H9 (cell line): ENCODE results near the gene LEF1. TPM values are rescaled to one million over a fixed set of nuclear protein-coding genes. Genes with fewer than 3 reads are reported as not detected.

Experiments
- DNase-seq: peaks from one replicate; pipeline ENCODE4 v3.0.0-alpha.2; 2017
- H2AFZ ChIP-seq: one replicate; pipeline ENCODE4 v1.6.1; 2013; ENCODE audit warnings: mild to moderate bottlenecking, low read length, control low read depth, moderate library complexity
- H2AK5ac ChIP-seq: 2 replicates; pipeline ENCODE4 v1.6.1; 2013; ENCODE audit warnings: low read length, control low read depth, mixed read lengths; ENCODE audit not compliant: insufficient read length
- H2BK120ac ChIP-seq: one replicate; pipeline ENCODE4 v1.6.1; 2013; ENCODE audit warnings: low read depth, mild to moderate bottlenecking, low read length, control low read depth, inconsistent platforms; ENCODE audit not compliant: poor library complexity, severe bottlenecking
- H2BK12ac ChIP-seq: 2 replicates; pipeline ENCODE4 v1.6.1; 2013; ENCODE audit warnings: low read length, control low read depth, mixed read lengths, low read depth; ENCODE audit not compliant: insufficient read length
- H2BK15ac ChIP-seq: 2 replicates; pipeline ENCODE4 v1.6.1; 2013; ENCODE audit warnings: low read depth, low read length, control low read depth
- H2BK20ac ChIP-seq: one replicate; pipeline ENCODE4 v1.6.1; 2013; ENCODE audit warnings: low read depth, mild to moderate bottlenecking, low read length, control low read depth, inconsistent platforms; ENCODE audit not compliant: poor library complexity, severe bottlenecking
- H2BK5ac ChIP-seq: 2 replicates; pipeline ENCODE4 v1.6.1; 2013; ENCODE audit warnings: low read length, control low read depth, mixed read lengths; ENCODE audit not compliant: insufficient read length
- H3K14ac ChIP-seq: 2 replicates; pipeline ENCODE4 v1.6.1; 2013; ENCODE audit warnings: low read length, control low read depth; ENCODE audit not compliant: insufficient read depth
- H3K18ac ChIP-seq: 2 replicates; pipeline ENCODE4 v1.6.1; 2013; ENCODE audit warnings: low read depth, mild to moderate bottlenecking, mixed read lengths, low read length, control low read depth; ENCODE audit not compliant: insufficient read length
- H3K23ac ChIP-seq: 2 replicates; pipeline ENCODE4 v1.6.1; 2013; ENCODE audit warnings: low read length, control low read depth, mixed read lengths, low read depth; ENCODE audit not compliant: insufficient read length
- H3K23me2 ChIP-seq: 2 replicates; pipeline ENCODE4 v1.6.1; 2013; ENCODE audit warnings: low read depth, mild to moderate bottlenecking, mixed read lengths, low read length, control low read depth; ENCODE audit not compliant: insufficient read length, poor library complexity, severe bottlenecking
- H3K27ac ChIP-seq: 2 replicates; pipeline ENCODE4 v1.5.1; 2013; ENCODE audit warnings: low read length, control low read depth, mixed read lengths, low read depth; ENCODE audit not compliant: insufficient read length
- H3K27me3 ChIP-seq: 2 replicates; pipeline ENCODE4 v1.6.1; 2013; ENCODE audit warnings: low read length, control low read depth, inconsistent platforms; ENCODE audit not compliant: insufficient read depth
- H3K4ac ChIP-seq: 2 replicates; pipeline ENCODE4 v1.6.1; 2013; ENCODE audit warnings: low read depth, mild to moderate bottlenecking, control low read depth, inconsistent platforms, low read length, moderate library complexity
- H3K4me1 ChIP-seq: 2 replicates; pipeline ENCODE4 v1.6.1; 2013; ENCODE audit warnings: low read length, control low read depth, inconsistent platforms; ENCODE audit not compliant: insufficient read depth
- H3K4me2 ChIP-seq: 2 replicates; pipeline ENCODE4 v1.6.1; 2013; ENCODE audit warnings: low read length, control low read depth, mixed read lengths; ENCODE audit not compliant: insufficient read length, insufficient read depth
- H3K56ac ChIP-seq: 2 replicates; pipeline ENCODE4 v1.6.1; 2013; ENCODE audit warnings: low read depth, mild to moderate bottlenecking, mixed read lengths, low read length, control low read depth; ENCODE audit not compliant: insufficient read length
- H3K79me1 ChIP-seq: 2 replicates; pipeline ENCODE4 v1.6.1; 2013; ENCODE audit warnings: low read depth, mild to moderate bottlenecking, moderate library complexity, low read length, control low read depth, inconsistent platforms; ENCODE audit not compliant: insufficient read depth, poor library complexity, severe bottlenecking
- H3K79me2 ChIP-seq: 2 replicates; pipeline ENCODE4 v1.6.1; 2013; ENCODE audit warnings: low read length, control low read depth, inconsistent platforms; ENCODE audit not compliant: insufficient read depth
- H3K9ac ChIP-seq: 2 replicates; pipeline ENCODE4 v1.6.1; 2013; ENCODE audit warnings: low read length, control low read depth, mixed read lengths; ENCODE audit not compliant: insufficient read length; ENCODE audit errors: extremely low read depth
- H3K9me3 ChIP-seq: one replicate; pipeline ENCODE4 v1.6.1; 2013; ENCODE audit warnings: low read depth, low read length, inconsistent platforms; ENCODE audit not compliant: control insufficient read depth
- H3T11ph ChIP-seq: one replicate; pipeline ENCODE4 v1.6.1; 2013; ENCODE audit warnings: mild to moderate bottlenecking, low read length, control low read depth, inconsistent platforms
- H4K20me1 ChIP-seq: one replicate; pipeline ENCODE4 v1.6.1; 2013; ENCODE audit not compliant: control insufficient read depth, insufficient read length, insufficient read depth
- H4K5ac ChIP-seq: 2 replicates; pipeline ENCODE4 v1.6.1; 2013; ENCODE audit warnings: low read depth, mild to moderate bottlenecking, mixed read lengths, low read length, control low read depth; ENCODE audit not compliant: insufficient read length
- H4K8ac ChIP-seq: replicated peaks from 2 replicates; pipeline ENCODE4 v1.6.1; 2013; ENCODE audit warnings: low read length, control low read depth, mixed read lengths, low read depth; ENCODE audit not compliant: insufficient read length
- H4K91ac ChIP-seq: 2 replicates; pipeline ENCODE4 v1.6.1; 2013; ENCODE audit warnings: low read depth, mild to moderate bottlenecking, moderate library complexity, mixed read lengths, low read length, control low read depth; ENCODE audit not compliant: insufficient read length
- H3K27ac Mint-ChIP-seq, 3 experiments: 2 replicates in 2 of 3; 3 replicates in 1 of 3; pipeline ENCODE4 v1.8.0; 2020 to 2021; ENCODE audit warnings: mixed read lengths in 3 of 3, mild to moderate bottlenecking in 1 of 3, moderate library complexity in 1 of 3
- H3K27me3 Mint-ChIP-seq: 2 replicates; pipeline ENCODE4 v1.8.0; 2021; ENCODE audit warnings: low read depth, mild to moderate bottlenecking, moderate library complexity, mixed read lengths
- H3K36me3 Mint-ChIP-seq, 3 experiments: 2 replicates in 2 of 3; 3 replicates in 1 of 3; pipeline ENCODE4 v1.8.0; 2020 to 2021; ENCODE audit warnings: low read depth in 3 of 3, mixed read lengths in 3 of 3; ENCODE audit not compliant: insufficient read depth in 1 of 3
- H3K4me1 Mint-ChIP-seq, 2 experiments: 2 replicates each; pipeline ENCODE4 v1.8.0; 2020; ENCODE audit warnings: mixed read lengths in 2 of 2
- H3K4me3 Mint-ChIP-seq, 2 experiments: 2 replicates in 1 of 2; 3 replicates in 1 of 2; pipeline ENCODE4 v1.8.0; 2020 to 2021; ENCODE audit warnings: mild to moderate bottlenecking in 2 of 2, mixed read lengths in 2 of 2, moderate library complexity in 1 of 2
- H3K9me3 Mint-ChIP-seq, 2 experiments: 2 replicates in 1 of 2; 3 replicates in 1 of 2; pipeline ENCODE4 v1.8.0; 2020; ENCODE audit warnings: mild to moderate bottlenecking in 2 of 2, mixed read lengths in 2 of 2, moderate library complexity in 1 of 2
- WGBS: extraction: QIAGEN DNeasy Blood & Tissue Kit; methylation state at CpG from one replicate; pipeline ENCODE4 v1.1.7; 2013; ENCODE audit warnings: missing lambda C conversion rate, low lambda C conversion rate, mixed read lengths; ENCODE audit not compliant: insufficient read length; ENCODE audit errors: extremely low coverage; 5-methylcytosine and 5-hydroxymethylcytosine counted together
- total RNA-seq: library from RNA; stranded (reverse); gene quantifications from 2 replicates; pipeline ENCODE4 v1.2.1, GENCODE V29; 2021
- TF ChIP-seq, protein P1 (sequence below): fragments of 200-600 bp; sonication (generic); conservative IDR thresholded peaks from 3 replicates; pipeline ENCODE4 v1.8.0; 2021; ENCODE audit warnings: antibody characterized with exemption, mild to moderate bottlenecking

The LEF1 gene
- total RNA-seq, 1 experiment from 2014 or later = 2.5 TPM

- peaks cover 0 to 3% of the 10 kb centered on the region in 2 experiments; a peak in 2 of 5 replicates for H3K9me3 Mint-ChIP-seq
- Histone ChIP-seq H2BK5ac (no peak overlapping the region), H4K20me1 (no peaks in the 10 kb centered on the region), H3K79me2 (no peaks in the 10 kb centered on the region), H3K9ac (no peak overlapping the region), H3K23ac (no peak overlapping the region), H2BK20ac (no peak overlapping the region), H3K56ac (no peak overlapping the region), H4K5ac (no peak overlapping the region), H3K18ac (no peak overlapping the region), H3K4me1 (peaks cover 4% of the 10 kb centered on the region), H2AK5ac (no peak overlapping the region), H3K4ac (no peak overlapping the region), H2BK12ac (no peak overlapping the region), H4K91ac (no peak overlapping the region), H3K79me1 (no peaks in the 10 kb centered on the region), H3K4me2 (peak overlapping the region; percentile 67), H3K27ac (no peak overlapping the region), H2BK120ac (no peak overlapping the region), H3K14ac (no peak overlapping the region), H3K9me3 (no peaks in the 10 kb centered on the region), H3K23me2 (peaks cover 24% of the 10 kb centered on the region), H3T11ph (no peak overlapping the region), H2BK15ac (no peak overlapping the region), H4K8ac (no peak overlapping the region), H2AFZ (no peak overlapping the region), H3K27me3 (peaks cover 67% of the 10 kb centered on the region)
- no CpG with 5 or more reads among the region's 77 CpGs for WGBS
- no peaks in the 10 kb centered on the region for H3K36me3 Mint-ChIP-seq
- TF ChIP-seq, protein P1, sequence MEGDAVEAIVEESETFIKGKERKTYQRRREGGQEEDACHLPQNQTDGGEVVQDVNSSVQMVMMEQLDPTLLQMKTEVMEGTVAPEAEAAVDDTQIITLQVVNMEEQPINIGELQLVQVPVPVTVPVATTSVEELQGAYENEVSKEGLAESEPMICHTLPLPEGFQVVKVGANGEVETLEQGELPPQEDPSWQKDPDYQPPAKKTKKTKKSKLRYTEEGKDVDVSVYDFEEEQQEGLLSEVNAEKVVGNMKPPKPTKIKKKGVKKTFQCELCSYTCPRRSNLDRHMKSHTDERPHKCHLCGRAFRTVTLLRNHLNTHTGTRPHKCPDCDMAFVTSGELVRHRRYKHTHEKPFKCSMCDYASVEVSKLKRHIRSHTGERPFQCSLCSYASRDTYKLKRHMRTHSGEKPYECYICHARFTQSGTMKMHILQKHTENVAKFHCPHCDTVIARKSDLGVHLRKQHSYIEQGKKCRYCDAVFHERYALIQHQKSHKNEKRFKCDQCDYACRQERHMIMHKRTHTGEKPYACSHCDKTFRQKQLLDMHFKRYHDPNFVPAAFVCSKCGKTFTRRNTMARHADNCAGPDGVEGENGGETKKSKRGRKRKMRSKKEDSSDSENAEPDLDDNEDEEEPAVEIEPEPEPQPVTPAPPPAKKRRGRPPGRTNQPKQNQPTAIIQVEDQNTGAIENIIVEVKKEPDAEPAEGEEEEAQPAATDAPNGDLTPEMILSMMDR = no peak
- peaks cover 34 to 41% of the 10 kb centered on the region in 2 experiments for H3K4me1 Mint-ChIP-seq
- peak; percentile 52 for DNase-seq
- H3K27ac Mint-ChIP-seq = no peak overlapping the region
- peaks cover 99% of the 10 kb centered on the region for H3K27me3 Mint-ChIP-seq
- peak overlapping the region; percentile 43 to 81 for H3K4me3 Mint-ChIP-seq
These were observed 4.2 kb upstream of the LEF1 start for GRCh38 chr4:108172753-108173598.
